HepG2 (cell line): ENCODE data around the gene GRM2. TPM values are rescaled to one million over a fixed set of nuclear protein-coding genes. Genes with fewer than 3 reads are reported as not detected.

Experiments used
- ARHGAP35 ChIP-seq: sonication (generic); formaldehyde crosslinking; IDR thresholded peaks from 2 replicates; pipeline ENCODE4 v1.9.0; 2022; ENCODE audit warnings: mild to moderate bottlenecking, inconsistent platforms, moderate library complexity, missing genetic modification reagents, borderline replicate concordance
- ETV5 ChIP-seq: IDR thresholded peaks from 2 replicates; pipeline ENCODE4 v1.6.1; 2018; ENCODE audit warnings: missing biosample characterization, missing genetic modification reagents, inconsistent platforms, borderline replicate concordance
- NCOA1 ChIP-seq: sonication (generic); formaldehyde crosslinking; IDR thresholded peaks from 2 replicates; pipeline ENCODE4 v1.9.0; 2021; ENCODE audit warnings: missing genetic modification reagents
- NONO ChIP-seq, 2 experiments: fragments of 450-650 bp in 1 of 2; sonication (generic) in 1 of 2; formaldehyde crosslinking in 1 of 2; IDR thresholded peaks in 1 of 2; conservative IDR thresholded peaks in 1 of 2; 2 replicates each; pipeline versions ENCODE4 v1.6.1 to v1.8.0; 2017 to 2022; ENCODE audit warnings: mild to moderate bottlenecking in 1 of 2, missing genetic modification reagents in 1 of 2, moderate library complexity in 1 of 2
- ZFP37 ChIP-seq: sonication (generic); formaldehyde crosslinking; IDR thresholded peaks from 2 replicates; pipeline ENCODE4 v1.4.0; 2020; ENCODE audit warnings: missing genetic modification reagents, borderline replicate concordance
- ZMYM2 ChIP-seq: sonication (generic); formaldehyde crosslinking; IDR thresholded peaks from 2 replicates; pipeline ENCODE4 v1.8.0; 2022; ENCODE audit warnings: mild to moderate bottlenecking, missing genetic modification reagents
- ZNF274 ChIP-seq: sonication (generic); formaldehyde crosslinking; IDR thresholded peaks from 2 replicates; pipeline ENCODE4 v1.5.1; 2020; ENCODE audit warnings: mild to moderate bottlenecking, missing genetic modification reagents
- ZNF30 ChIP-seq: sonication (generic); formaldehyde crosslinking; IDR thresholded peaks from 2 replicates; pipeline ENCODE4 v1.5.0; 2020; ENCODE audit warnings: mild to moderate bottlenecking, missing genetic modification reagents
- ZNF557 ChIP-seq: sonication (generic); formaldehyde crosslinking; IDR thresholded peaks from 2 replicates; pipeline ENCODE4 v1.4.0; 2020; ENCODE audit warnings: missing genetic modification reagents
- ZNF615 ChIP-seq: sonication (generic); formaldehyde crosslinking; IDR thresholded peaks from 2 replicates; pipeline ENCODE4 v1.5.0; 2020; ENCODE audit warnings: mild to moderate bottlenecking, missing genetic modification reagents, borderline replicate concordance
- ZNF883 ChIP-seq: sonication (generic); formaldehyde crosslinking; IDR thresholded peaks from 2 replicates; pipeline ENCODE4 v1.5.1; 2020; ENCODE audit warnings: mild to moderate bottlenecking, missing genetic modification reagents; ENCODE audit errors: not compliant biosample characterization
- polyA plus RNA-seq, 8 experiments: library from polyadenylated mRNA; depleted of rRNA in 3 of 8; stranded (reverse) in 7 of 8; unstranded in 1 of 8; fragments of >200 nt; fragmentation: Illumina TruSeq in 4 of 8; extraction: Trizol in 4 of 8; gene quantifications; 2 replicates each; pipeline versions ENCODE4 v1.2.1 to v1.2.3, GENCODE V29; 2011 to 2016; ENCODE audit warnings: low read depth in 4 of 8, missing spikeins in 1 of 8, mixed read lengths in 1 of 8; ENCODE audit not compliant: insufficient read depth in 1 of 8
- total RNA-seq, 5 experiments: library from RNA; depleted of rRNA; stranded (reverse); fragments of >200 nt; fragmentation: Illumina TruSeq; extraction: Trizol; gene quantifications; 2 replicates each; pipeline ENCODE4 v1.2.3, GENCODE V29; 2016; ENCODE audit warnings: low read depth in 1 of 5
- TF ChIP-seq, protein P1 (sequence below): sonication (generic); formaldehyde crosslinking; IDR thresholded peaks from 2 replicates; pipeline ENCODE4 v1.9.0; 2021; ENCODE audit warnings: mild to moderate bottlenecking, missing genetic modification reagents
- TF ChIP-seq, protein P2 (sequence below): sonication (generic); formaldehyde crosslinking; IDR thresholded peaks from 2 replicates; pipeline ENCODE4 v1.9.0; 2022; ENCODE audit warnings: missing genetic modification reagents, mild to moderate bottlenecking, borderline replicate concordance
- TF ChIP-seq, protein P3 (sequence below): sonication (generic); formaldehyde crosslinking; IDR thresholded peaks from 2 replicates; pipeline ENCODE4 v1.4.0; 2020; ENCODE audit warnings: mild to moderate bottlenecking, missing genetic modification reagents
- TF ChIP-seq, protein P4 (sequence below): IDR thresholded peaks from 2 replicates; pipeline ENCODE4 v1.6.1; 2016; ENCODE audit warnings: missing compliant biosample characterization, missing genetic modification reagents, borderline replicate concordance

Gene GRM2
- total and polyA plus RNA-seq, 2 of the 13 experiments (the other 11 are each of a cell fraction or from before 2014, with no cell fraction given), result 0.04 to 0.07 TPM

DNA sequence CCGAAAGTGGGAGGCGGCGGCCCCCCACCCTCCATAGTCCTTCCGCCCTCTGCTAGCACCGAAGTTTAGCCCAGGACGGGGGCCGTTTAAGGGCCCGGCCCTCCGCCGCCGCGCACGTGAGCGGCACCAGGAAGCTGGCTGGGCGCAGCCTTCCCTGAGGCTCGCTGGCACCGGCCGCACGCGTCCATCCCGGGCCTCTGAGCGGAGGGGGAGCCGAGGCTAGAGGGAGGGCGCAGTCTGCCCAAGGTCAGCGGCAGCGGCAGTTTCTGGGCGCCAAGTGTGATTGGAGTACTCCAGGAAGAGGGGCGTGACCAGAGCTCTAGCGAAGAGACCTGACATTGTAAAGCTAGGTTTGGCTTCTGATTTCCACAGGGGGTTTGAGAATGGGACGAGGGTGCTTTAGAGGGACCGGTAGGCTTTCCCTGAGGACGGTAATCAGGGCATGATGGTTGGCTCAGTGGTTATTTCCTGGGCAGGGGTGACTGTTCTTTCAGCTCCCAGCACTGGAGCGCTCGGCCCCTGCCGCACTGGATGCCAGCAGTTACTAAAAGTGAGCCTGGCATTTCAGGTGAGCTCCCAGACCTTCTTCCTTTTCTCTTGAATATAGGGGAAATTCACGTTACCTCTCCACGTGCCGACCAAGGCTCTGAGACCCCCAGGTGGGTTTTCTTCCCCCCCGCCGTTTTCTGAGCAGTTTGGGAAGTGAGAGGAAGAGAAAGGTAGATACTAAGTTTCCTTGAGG, 35.0 kb upstream of the GRM2 start (continued):
- TF ChIP-seq, protein P1, sequence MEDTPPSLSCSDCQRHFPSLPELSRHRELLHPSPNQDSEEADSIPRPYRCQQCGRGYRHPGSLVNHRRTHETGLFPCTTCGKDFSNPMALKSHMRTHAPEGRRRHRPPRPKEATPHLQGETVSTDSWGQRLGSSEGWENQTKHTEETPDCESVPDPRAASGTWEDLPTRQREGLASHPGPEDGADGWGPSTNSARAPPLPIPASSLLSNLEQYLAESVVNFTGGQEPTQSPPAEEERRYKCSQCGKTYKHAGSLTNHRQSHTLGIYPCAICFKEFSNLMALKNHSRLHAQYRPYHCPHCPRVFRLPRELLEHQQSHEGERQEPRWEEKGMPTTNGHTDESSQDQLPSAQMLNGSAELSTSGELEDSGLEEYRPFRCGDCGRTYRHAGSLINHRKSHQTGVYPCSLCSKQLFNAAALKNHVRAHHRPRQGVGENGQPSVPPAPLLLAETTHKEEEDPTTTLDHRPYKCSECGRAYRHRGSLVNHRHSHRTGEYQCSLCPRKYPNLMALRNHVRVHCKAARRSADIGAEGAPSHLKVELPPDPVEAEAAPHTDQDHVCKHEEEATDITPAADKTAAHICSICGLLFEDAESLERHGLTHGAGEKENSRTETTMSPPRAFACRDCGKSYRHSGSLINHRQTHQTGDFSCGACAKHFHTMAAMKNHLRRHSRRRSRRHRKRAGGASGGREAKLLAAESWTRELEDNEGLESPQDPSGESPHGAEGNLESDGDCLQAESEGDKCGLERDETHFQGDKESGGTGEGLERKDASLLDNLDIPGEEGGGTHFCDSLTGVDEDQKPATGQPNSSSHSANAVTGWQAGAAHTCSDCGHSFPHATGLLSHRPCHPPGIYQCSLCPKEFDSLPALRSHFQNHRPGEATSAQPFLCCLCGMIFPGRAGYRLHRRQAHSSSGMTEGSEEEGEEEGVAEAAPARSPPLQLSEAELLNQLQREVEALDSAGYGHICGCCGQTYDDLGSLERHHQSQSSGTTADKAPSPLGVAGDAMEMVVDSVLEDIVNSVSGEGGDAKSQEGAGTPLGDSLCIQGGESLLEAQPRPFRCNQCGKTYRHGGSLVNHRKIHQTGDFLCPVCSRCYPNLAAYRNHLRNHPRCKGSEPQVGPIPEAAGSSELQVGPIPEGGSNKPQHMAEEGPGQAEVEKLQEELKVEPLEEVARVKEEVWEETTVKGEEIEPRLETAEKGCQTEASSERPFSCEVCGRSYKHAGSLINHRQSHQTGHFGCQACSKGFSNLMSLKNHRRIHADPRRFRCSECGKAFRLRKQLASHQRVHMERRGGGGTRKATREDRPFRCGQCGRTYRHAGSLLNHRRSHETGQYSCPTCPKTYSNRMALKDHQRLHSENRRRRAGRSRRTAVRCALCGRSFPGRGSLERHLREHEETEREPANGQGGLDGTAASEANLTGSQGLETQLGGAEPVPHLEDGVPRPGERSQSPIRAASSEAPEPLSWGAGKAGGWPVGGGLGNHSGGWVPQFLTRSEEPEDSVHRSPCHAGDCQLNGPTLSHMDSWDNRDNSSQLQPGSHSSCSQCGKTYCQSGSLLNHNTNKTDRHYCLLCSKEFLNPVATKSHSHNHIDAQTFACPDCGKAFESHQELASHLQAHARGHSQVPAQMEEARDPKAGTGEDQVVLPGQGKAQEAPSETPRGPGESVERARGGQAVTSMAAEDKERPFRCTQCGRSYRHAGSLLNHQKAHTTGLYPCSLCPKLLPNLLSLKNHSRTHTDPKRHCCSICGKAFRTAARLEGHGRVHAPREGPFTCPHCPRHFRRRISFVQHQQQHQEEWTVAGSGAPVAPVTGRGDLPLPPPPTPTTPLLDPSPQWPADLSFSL, result no peak
- TF ChIP-seq NCOA1 (CRISPR knock-in tag) (peak; percentile 72; the same call in 1 of the 2 replicates), ETV5 (CRISPR knock-in tag) (no peak), ZFP37 (no peak), NONO (IDR thresholded peaks at IDR 0.05) (no peak), NONO (CRISPR knock-in tag; conservative IDR thresholded peaks at IDR 0.05) (peak; percentile 36; the same call in 1 of the 2 replicates), ZNF30 (CRISPR knock-in tag) (no peak), ZNF883 (peak; percentile 49), ZNF557 (CRISPR knock-in tag) (no peak), ZNF274 (no peak), ARHGAP35 (CRISPR knock-in tag) (no peak; the same call in 1 of the 2 replicates), ZMYM2 (0 out of 2 replicates have a peak, but pooled peaks have one; percentile 30), ZNF615 (CRISPR knock-in tag) (0 out of 2 replicates have a peak, but pooled peaks have one; percentile 82)
- TF ChIP-seq, protein P2, sequence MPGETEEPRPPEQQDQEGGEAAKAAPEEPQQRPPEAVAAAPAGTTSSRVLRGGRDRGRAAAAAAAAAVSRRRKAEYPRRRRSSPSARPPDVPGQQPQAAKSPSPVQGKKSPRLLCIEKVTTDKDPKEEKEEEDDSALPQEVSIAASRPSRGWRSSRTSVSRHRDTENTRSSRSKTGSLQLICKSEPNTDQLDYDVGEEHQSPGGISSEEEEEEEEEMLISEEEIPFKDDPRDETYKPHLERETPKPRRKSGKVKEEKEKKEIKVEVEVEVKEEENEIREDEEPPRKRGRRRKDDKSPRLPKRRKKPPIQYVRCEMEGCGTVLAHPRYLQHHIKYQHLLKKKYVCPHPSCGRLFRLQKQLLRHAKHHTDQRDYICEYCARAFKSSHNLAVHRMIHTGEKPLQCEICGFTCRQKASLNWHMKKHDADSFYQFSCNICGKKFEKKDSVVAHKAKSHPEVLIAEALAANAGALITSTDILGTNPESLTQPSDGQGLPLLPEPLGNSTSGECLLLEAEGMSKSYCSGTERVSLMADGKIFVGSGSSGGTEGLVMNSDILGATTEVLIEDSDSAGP (CRISPR knock-in tag), result peak; percentile 96
- TF ChIP-seq, protein P3, sequence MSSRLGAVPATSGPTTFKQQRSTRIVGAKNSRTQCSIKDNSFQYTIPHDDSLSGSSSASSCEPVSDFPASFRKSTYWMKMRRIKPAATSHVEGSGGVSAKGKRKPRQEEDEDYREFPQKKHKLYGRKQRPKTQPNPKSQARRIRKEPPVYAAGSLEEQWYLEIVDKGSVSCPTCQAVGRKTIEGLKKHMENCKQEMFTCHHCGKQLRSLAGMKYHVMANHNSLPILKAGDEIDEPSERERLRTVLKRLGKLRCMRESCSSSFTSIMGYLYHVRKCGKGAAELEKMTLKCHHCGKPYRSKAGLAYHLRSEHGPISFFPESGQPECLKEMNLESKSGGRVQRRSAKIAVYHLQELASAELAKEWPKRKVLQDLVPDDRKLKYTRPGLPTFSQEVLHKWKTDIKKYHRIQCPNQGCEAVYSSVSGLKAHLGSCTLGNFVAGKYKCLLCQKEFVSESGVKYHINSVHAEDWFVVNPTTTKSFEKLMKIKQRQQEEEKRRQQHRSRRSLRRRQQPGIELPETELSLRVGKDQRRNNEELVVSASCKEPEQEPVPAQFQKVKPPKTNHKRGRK (CRISPR knock-in tag), result no peak; the same call in 1 of the 2 replicates
- TF ChIP-seq, protein P4, sequence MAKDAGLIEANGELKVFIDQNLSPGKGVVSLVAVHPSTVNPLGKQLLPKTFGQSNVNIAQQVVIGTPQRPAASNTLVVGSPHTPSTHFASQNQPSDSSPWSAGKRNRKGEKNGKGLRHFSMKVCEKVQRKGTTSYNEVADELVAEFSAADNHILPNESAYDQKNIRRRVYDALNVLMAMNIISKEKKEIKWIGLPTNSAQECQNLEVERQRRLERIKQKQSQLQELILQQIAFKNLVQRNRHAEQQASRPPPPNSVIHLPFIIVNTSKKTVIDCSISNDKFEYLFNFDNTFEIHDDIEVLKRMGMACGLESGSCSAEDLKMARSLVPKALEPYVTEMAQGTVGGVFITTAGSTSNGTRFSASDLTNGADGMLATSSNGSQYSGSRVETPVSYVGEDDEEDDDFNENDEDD (CRISPR knock-in tag), result peak; percentile 40; the same call in 1 of the 2 replicates
